ENCODE results near the gene FAM217A. TPM values are rescaled to one million over a fixed set of nuclear protein-coding genes. Genes with fewer than 3 reads are reported as not detected.
A peak's percentile ranks its signal among the peaks of the same experiment; 100 is the strongest.

Gene FAM217A
- not detected for total RNA-seq (2013)
- polyA plus RNA-seq (not detected), polyA minus RNA-seq (not detected in 2 replicates), total RNA-seq (0 to 3.5 (median 0.03) reads per million in 11 experiments)

GRCh38 chr6:4078691-4079471 is at the start of gene FAM217A:
Gene FAM217A, minus strand, starts transcription at chr6:4079137. Its CDS starts 1,723 bp downstream, at chr6:4077414.
- H3K36me3 Mint-ChIP-seq: no peaks in the 10 kb centered on the region
- TF ChIP-seq CTCF (IDR thresholded peaks at IDR 0.05): no peak
- no peaks in the 10 kb centered on the region for H3K79me2 ChIP-seq (ENCODE audit: insufficient read depth, low read length)
- no peak within 1 kb of the TSS for H2AFZ ChIP-seq (ENCODE audit: insufficient read depth, low read depth, low read length, poor library complexity, severe bottlenecking)
- peaks cover 0 to 4% (median 3%) of the 10 kb centered on the region in 7 donors for H3K9me3 Mint-ChIP-seq
- peaks cover 3 to 10% of the 10 kb centered on the region in 2 donors for H3K27me3 ChIP-seq (ENCODE audit: control insufficient read depth in 2 of 2, insufficient read depth in 2 of 2, low read length in 2 of 2)
- peak within 1 kb of the TSS in 2 of 7 donors; percentile 11 to 13 for H3K27ac Mint-ChIP-seq
- H3K27me3 Mint-ChIP-seq (ENCODE audit: low read depth in 3 of 3): peaks cover 7 to 24% (median 12%) of the 10 kb centered on the region in 3 donors
- no peak within 1 kb of the TSS for H3K9ac ChIP-seq (ENCODE audit: insufficient read depth, low read length, poor library complexity, severe bottlenecking)
- DNase-seq: no peak
- H3K27ac ChIP-seq (ENCODE audit: low read depth in 1 of 2, low read length in 2 of 2): no peak within 1 kb of the TSS
- intact Hi-C loops (cut with micrococcal nuclease): no loop called here
- H3K4me3 Mint-ChIP-seq: peak within 1 kb of the TSS in 1 of 2 donors; percentile 75
- 58% methylated on average over 82 of the region's 91 CpGs for WGBS (ENCODE audit: insufficient coverage)
- H3K4me3 ChIP-seq (replicated peaks in 1 of 3; ENCODE audit: low read depth in 2 of 3, low read length in 3 of 3): no peak within 1 kb of the TSS
- H3K9me3 ChIP-seq (replicated peaks in 1 of 2; ENCODE audit: control insufficient read depth in 1 of 2, insufficient read depth in 1 of 2, low read length in 2 of 2): no peaks in the 10 kb centered on the region
- no peaks in the 10 kb centered on the region for H3K4me1 ChIP-seq (ENCODE audit: control insufficient read depth in 1 of 2, insufficient read depth in 2 of 2, low read length in 2 of 2)
- H4K20me1 ChIP-seq (ENCODE audit: insufficient read depth, low read length): no peaks in the 10 kb centered on the region
- H3K36me3 ChIP-seq (replicated peaks in 1 of 2; ENCODE audit: control insufficient read depth in 1 of 2, insufficient read depth in 2 of 2, low read length in 2 of 2): no peaks in the 10 kb centered on the region
- H3K4me1 Mint-ChIP-seq: no peaks in the 10 kb centered on the region
- no peak within 1 kb of the TSS for H3K4me2 ChIP-seq (replicated peaks; ENCODE audit: extremely low read depth, low read length, poor library complexity, severe bottlenecking)

GRCh38 chr6:4128072-4128471 is 49.1 kb upstream of the FAM217A start:
- Mint-ChIP-seq H3K4me1 (peaks cover 2% of the 10 kb centered on the region), H3K27me3 (ENCODE audit: low read depth in 3 of 3) (peaks cover 0 to 2% (median 0%) of the 10 kb centered on the region in 3 donors), H3K9me3 (peaks cover 0 to 3% (median 0%) of the 10 kb centered on the region in 7 donors), H3K4me3 (no peak overlapping the region), H3K27ac (no peak overlapping the region), H3K36me3 (peaks cover 54 to 66% of the 10 kb centered on the region in 2 donors)
- peaks cover 33 to 72% of the 10 kb centered on the region in 2 donors for H3K36me3 ChIP-seq (replicated peaks in 1 of 2; ENCODE audit: control insufficient read depth in 1 of 2, insufficient read depth in 2 of 2, low read length in 2 of 2)
- no peaks in the 10 kb centered on the region for H4K20me1 ChIP-seq (ENCODE audit: insufficient read depth, low read length)
- WGBS (ENCODE audit: insufficient coverage): 67% methylated on average over 1 of the region's 1 CpG
- H3K9ac ChIP-seq (ENCODE audit: insufficient read depth, low read length, poor library complexity, severe bottlenecking): no peak overlapping the region
- no peaks in the 10 kb centered on the region for H3K27me3 ChIP-seq (ENCODE audit: control insufficient read depth in 2 of 2, insufficient read depth in 2 of 2, low read length in 2 of 2)
- peaks cover 4% of the 10 kb centered on the region for H3K79me2 ChIP-seq (ENCODE audit: insufficient read depth, low read length)
- DNase-seq: no peak
- no peak overlapping the region for H3K27ac ChIP-seq (ENCODE audit: low read depth in 1 of 2, low read length in 2 of 2)
- intact Hi-C loops (cut with micrococcal nuclease): no loop called here
- no peaks in the 10 kb centered on the region for H3K4me1 ChIP-seq (ENCODE audit: control insufficient read depth in 1 of 2, insufficient read depth in 2 of 2, low read length in 2 of 2)
- H3K9me3 ChIP-seq (replicated peaks in 1 of 2; ENCODE audit: control insufficient read depth in 1 of 2, insufficient read depth in 1 of 2, low read length in 2 of 2): no peaks in the 10 kb centered on the region
- H3K4me2 ChIP-seq (replicated peaks; ENCODE audit: extremely low read depth, low read length, poor library complexity, severe bottlenecking): no peak overlapping the region
- H2AFZ ChIP-seq (ENCODE audit: insufficient read depth, low read depth, low read length, poor library complexity, severe bottlenecking): no peak overlapping the region
- no peak overlapping the region for H3K4me3 ChIP-seq (replicated peaks in 1 of 3; ENCODE audit: low read depth in 2 of 3, low read length in 3 of 3)
- TF ChIP-seq CTCF (IDR thresholded peaks at IDR 0.05): no peak

All from CD14-positive monocyte (primary cell).